MG63 (cell line): ENCODE results near the gene PFDN2. TPM values are rescaled to one million over a fixed set of nuclear protein-coding genes. Genes with fewer than 3 reads are reported as not detected.

Source experiments
- DNase-seq: peaks from one replicate; pipeline ENCODE4 v3.0.0-alpha.2; 2020
- H3K27me3 ChIP-seq: fragments of 250-450 bp; sonication (Bioruptor Pico); 2 replicates; pipeline ENCODE4 v1.5.1; 2020; ENCODE audit warnings: mild to moderate bottlenecking, moderate library complexity
- H3K36me3 ChIP-seq: fragments of 250-450 bp; sonication (Bioruptor Pico); 2 replicates; pipeline ENCODE4 v1.5.1; 2020; ENCODE audit warnings: mild to moderate bottlenecking, moderate library complexity
- H3K4me3 ChIP-seq: fragments of 250-450 bp; sonication (Bioruptor Pico); 2 replicates; pipeline ENCODE4 v1.5.1; 2020; ENCODE audit warnings: mild to moderate bottlenecking, moderate library complexity
- H3K9me3 ChIP-seq: fragments of 250-450 bp; sonication (Bioruptor Pico); 2 replicates; pipeline ENCODE4 v1.5.1; 2020; ENCODE audit warnings: mild to moderate bottlenecking, moderate library complexity
- total RNA-seq: library from RNA; depleted of rRNA; stranded (reverse); fragments of >200 nt; shearing (Covaris generic); gene quantifications from 2 replicates; pipeline ENCODE4 v1.2.3, GENCODE V29; 2014; ENCODE audit warnings: low replicate concordance

PFDN2 gene
- total RNA-seq, 1 experiment from 2014 or later = 32.6 TPM

GRCh38 chr1:161153176-161153575, 35.3 kb upstream of the PFDN2 start:
- no peaks in the 10 kb centered on the region for H3K9me3 ChIP-seq
- no peak for DNase-seq
- H3K36me3 ChIP-seq = peaks cover 15% of the 10 kb centered on the region

GRCh38 chr1:161145832-161146231, 28.0 kb upstream of the PFDN2 start:
- H3K4me3 ChIP-seq = no peak overlapping the region
- no peaks in the 10 kb centered on the region for H3K9me3 ChIP-seq
- no peak for DNase-seq
- H3K27me3 ChIP-seq = no peaks in the 10 kb centered on the region
- H3K36me3 ChIP-seq = no peaks in the 10 kb centered on the region

More at GRCh38 chr1:161153176-161153575, 35.3 kb upstream of the PFDN2 start:
- H3K27me3 ChIP-seq = no peaks in the 10 kb centered on the region
- H3K4me3 ChIP-seq = peak overlapping the region; percentile 73

- H3K36me3 ChIP-seq = no peaks in the 10 kb centered on the region
- H3K4me3 ChIP-seq = no peak overlapping the region
These were observed 23.0 kb upstream of the PFDN2 start for GRCh38 chr1:161140755-161141400.

DNA sequence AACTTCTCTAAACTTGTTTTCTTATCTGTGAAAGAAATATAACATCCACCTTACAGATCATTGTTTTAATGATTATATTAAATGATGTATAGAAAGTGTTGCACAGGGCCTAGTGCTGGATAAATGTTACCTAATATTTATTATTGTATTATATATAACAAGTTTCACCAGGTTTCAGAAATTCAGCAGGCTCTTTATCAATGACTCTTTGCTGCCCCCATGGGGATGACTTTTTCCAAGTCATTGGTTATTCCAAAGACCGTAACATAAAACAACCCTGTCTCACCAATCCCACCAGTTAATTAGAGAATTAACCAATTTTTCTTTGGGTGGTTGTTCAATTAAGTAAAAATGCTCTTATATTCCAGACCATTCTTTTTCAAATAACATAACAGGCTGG, 21.9 kb upstream of the PFDN2 start:
- Histone ChIP-seq H3K36me3 (peaks cover 2% of the 10 kb centered on the region), H3K9me3 (no peaks in the 10 kb centered on the region), H3K4me3 (no peak overlapping the region), H3K27me3 (no peaks in the 10 kb centered on the region)
- no peak for DNase-seq

More at GRCh38 chr1:161140755-161141400, 23.0 kb upstream of the PFDN2 start:
- no peaks in the 10 kb centered on the region for H3K9me3 ChIP-seq
- no peak for DNase-seq
- H3K27me3 ChIP-seq = no peaks in the 10 kb centered on the region

DNA sequence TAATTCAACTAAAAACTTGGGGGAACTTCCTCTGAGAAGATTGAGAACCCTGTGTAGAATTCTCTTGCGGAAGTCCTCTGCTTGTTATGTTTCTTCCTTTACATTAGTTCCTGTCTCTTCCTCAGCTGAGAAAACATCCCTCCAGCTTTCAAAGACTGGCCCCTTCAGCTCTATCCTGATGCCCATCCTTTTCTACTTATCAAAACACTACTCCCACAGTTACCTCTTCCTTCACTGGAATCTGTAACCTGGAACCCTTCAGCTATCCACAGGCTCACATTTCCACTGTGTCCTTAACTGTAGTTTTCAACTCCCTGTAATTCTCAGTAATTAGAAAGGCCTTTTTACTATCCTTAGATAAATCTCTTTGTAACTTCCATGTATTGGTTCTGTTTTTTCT, 20.6 kb upstream of the PFDN2 start:
- Histone ChIP-seq H3K9me3 (no peaks in the 10 kb centered on the region), H3K4me3 (no peak overlapping the region), H3K27me3 (no peaks in the 10 kb centered on the region), H3K36me3 (peaks cover 6% of the 10 kb centered on the region)
- DNase-seq = no peak

DNA sequence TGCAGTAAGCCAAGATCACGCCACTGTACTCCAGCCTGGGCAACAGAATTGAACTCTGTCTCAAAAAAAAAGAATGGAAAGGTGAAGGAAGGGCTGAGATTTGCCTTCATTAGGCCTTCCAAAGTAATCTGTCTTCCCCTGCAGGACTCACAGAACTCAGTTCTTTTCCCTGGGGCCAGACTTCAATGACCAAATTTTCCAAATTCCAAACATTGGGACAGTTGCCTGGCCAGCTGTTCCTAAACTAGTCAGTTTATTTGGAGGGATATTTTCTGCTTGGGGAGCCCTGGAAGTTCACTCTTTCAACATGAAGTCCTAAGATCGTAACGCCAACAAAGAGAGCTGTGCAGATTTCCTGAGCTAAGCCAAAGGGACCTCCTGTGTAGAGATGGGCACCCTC, 20.0 kb upstream of the PFDN2 start:
- Histone ChIP-seq H3K4me3 (no peak overlapping the region), H3K36me3 (peaks cover 6% of the 10 kb centered on the region), H3K9me3 (no peaks in the 10 kb centered on the region), H3K27me3 (no peaks in the 10 kb centered on the region)
- no peak for DNase-seq

GRCh38 chr1:161133220-161133740, 15.4 kb upstream of the PFDN2 start:
- no peak for DNase-seq

DNA sequence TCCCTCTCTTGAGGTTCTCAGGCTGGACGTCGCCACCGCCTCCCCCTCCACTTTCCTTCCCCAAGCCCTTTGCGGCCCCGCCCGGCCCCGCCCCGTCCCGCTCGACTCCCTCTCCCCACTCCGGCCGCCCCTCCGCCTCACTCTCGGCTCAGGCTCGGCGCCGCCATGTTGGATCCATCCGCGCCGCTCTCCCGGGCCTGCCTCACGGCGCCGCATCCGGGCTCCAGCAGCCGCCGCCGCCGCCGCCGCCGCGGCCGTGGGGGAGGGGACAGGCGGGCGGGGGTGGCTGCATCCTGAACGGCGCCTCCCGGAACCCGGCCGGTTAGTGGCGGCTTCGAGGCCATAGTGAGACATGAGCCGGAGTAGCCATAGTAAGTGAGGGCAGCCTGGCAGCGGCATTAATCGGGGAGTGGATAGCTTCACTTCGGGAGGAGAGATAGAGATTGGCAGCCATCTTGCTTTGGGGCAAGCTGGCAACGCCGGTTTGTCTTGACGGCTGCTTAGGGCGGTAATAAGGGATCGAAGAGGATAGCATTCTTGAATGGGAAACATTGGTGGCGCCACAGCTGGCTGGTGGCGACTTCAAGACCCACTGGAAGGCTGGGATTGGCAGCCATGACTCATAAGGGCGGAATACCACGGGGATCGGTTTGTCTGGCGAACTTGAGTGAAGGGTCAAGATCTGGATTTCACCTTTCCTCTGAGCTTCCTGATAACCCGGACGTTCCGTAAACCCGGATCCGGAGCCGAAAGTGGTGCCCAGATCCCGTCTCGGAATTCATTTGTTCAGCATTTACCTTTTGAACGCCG, 14.8 kb upstream of the PFDN2 start, which contains the start of gene DEDD:
TSS of gene DEDD (minus strand) at position 258 of the 810 bp plus-strand sequence. CDS start 8,205 bp downstream, outside the sequence.
- peak within 1 kb of the TSS; percentile 70 for H3K4me3 ChIP-seq
- DNase-seq = peak; percentile 97
- peaks cover 38% of the 10 kb centered on the region for H3K36me3 ChIP-seq
- H3K9me3 ChIP-seq = no peaks in the 10 kb centered on the region
- H3K27me3 ChIP-seq = no peaks in the 10 kb centered on the region

More at GRCh38 chr1:161133220-161133740, 15.4 kb upstream of the PFDN2 start:
- no peaks in the 10 kb centered on the region for H3K9me3 ChIP-seq
- no peaks in the 10 kb centered on the region for H3K27me3 ChIP-seq
- peak overlapping the region; percentile 70 for H3K4me3 ChIP-seq
- peaks cover 32% of the 10 kb centered on the region for H3K36me3 ChIP-seq

GRCh38 chr1:161131523-161132409, 13.9 kb upstream of the PFDN2 start:
- Histone ChIP-seq H3K27me3 (no peaks in the 10 kb centered on the region), H3K4me3 (peak overlapping the region; percentile 70), H3K9me3 (no peaks in the 10 kb centered on the region), H3K36me3 (peaks cover 44% of the 10 kb centered on the region)
- DNase-seq = no peak

GRCh38 chr1:161130266-161130665, 12.4 kb upstream of the PFDN2 start:
- Histone ChIP-seq H3K9me3 (no peaks in the 10 kb centered on the region), H3K4me3 (no peak overlapping the region), H3K36me3 (peaks cover 57% of the 10 kb centered on the region), H3K27me3 (no peaks in the 10 kb centered on the region)
- no peak for DNase-seq

DNA sequence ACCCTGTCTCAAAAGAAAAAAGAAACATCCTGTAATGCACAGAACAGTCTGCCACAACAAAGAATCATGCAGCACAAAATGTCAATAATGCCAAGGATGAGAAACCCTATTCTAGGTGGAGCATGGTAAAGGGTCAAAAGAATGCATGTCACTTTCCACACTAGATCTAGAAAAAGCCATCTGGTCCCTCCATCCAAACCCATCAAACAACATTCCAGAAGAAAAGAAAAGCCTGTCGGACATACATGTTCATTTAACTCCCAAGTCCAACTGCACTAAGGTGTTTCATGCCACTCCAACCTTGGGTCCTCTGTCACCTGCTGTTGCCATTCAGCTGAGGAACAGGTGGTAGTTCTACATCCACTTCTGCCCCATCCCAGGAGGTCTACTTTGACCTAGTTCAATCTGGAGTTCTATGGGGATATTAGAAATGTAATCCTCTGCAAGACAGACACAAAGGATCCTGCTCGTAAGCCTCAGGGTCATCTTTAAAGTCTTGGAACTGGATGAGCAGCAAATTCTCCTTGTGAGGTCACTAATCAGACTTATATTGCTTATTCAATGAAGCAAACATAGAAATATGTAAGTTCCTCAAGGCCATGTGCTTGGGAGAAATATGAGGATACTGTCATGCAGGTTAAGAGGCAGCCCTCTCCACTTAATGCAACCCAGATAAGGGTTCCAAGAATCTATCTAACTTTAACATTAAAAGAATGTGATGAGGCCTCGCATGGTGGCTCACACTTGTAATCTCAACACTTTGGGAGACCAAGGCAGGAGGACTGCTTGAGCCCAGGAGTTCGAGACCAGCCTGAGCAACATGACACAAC, 11.0 kb upstream of the PFDN2 start:
- no peak overlapping the region for H3K4me3 ChIP-seq
- H3K36me3 ChIP-seq = peaks cover 65% of the 10 kb centered on the region
- no peaks in the 10 kb centered on the region for H3K27me3 ChIP-seq
- no peak for DNase-seq
- H3K9me3 ChIP-seq = no peaks in the 10 kb centered on the region

DNA sequence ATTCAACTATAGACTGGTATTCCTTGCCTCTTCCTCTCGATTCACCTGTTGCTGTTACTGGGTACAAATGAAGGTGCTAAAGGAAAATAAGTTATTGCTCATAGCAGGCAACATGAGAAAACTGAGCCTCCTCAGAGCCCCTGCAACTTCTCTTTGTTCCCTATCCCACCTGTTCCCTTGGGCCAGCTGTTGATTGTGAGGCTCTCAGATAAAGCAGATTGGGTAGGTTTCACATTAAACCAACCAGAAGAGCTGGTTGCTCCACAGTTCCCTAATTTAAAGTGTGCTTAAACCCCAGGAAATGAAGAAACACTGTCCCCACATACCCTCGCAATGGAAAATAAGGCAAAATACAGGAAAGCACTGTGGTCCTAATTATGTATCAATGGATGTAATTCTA, 9.8 kb upstream of the PFDN2 start:
- peaks cover 75% of the 10 kb centered on the region for H3K36me3 ChIP-seq
- H3K9me3 ChIP-seq = no peaks in the 10 kb centered on the region
- H3K27me3 ChIP-seq = no peaks in the 10 kb centered on the region
- H3K4me3 ChIP-seq = no peak overlapping the region
- no peak for DNase-seq

- H3K36me3 ChIP-seq = peaks cover 82% of the 10 kb centered on the region
- no peaks in the 10 kb centered on the region for H3K27me3 ChIP-seq
- H3K9me3 ChIP-seq = no peaks in the 10 kb centered on the region
- DNase-seq = no peak
- H3K4me3 ChIP-seq = no peak overlapping the region
These were observed 5.1 kb upstream of the PFDN2 start for GRCh38 chr1:161122967-161123366.

DNA sequence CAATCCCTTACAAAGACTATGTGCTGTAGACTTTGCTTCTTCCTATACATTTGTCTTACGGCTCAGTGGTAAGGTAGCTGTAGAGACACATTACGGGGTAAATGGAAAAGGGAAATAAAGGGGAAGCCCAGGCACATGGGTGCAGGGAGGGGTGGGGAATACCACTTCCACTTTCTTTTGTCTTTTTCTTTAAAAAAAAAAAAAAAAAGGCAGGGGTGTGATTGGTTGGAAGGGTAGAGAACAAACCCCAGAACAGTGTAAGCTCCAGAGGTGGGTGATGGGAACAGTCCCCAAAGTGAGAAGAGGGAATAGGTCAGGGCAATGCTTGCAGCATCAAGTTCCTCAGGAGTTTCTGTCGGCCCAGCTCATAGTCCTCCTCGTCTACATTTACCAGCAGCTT, 4.0 kb upstream of the PFDN2 start:
- Histone ChIP-seq H3K9me3 (no peaks in the 10 kb centered on the region), H3K4me3 (no peak overlapping the region), H3K27me3 (no peaks in the 10 kb centered on the region), H3K36me3 (peaks cover 78% of the 10 kb centered on the region)
- DNase-seq = no peak

DNA sequence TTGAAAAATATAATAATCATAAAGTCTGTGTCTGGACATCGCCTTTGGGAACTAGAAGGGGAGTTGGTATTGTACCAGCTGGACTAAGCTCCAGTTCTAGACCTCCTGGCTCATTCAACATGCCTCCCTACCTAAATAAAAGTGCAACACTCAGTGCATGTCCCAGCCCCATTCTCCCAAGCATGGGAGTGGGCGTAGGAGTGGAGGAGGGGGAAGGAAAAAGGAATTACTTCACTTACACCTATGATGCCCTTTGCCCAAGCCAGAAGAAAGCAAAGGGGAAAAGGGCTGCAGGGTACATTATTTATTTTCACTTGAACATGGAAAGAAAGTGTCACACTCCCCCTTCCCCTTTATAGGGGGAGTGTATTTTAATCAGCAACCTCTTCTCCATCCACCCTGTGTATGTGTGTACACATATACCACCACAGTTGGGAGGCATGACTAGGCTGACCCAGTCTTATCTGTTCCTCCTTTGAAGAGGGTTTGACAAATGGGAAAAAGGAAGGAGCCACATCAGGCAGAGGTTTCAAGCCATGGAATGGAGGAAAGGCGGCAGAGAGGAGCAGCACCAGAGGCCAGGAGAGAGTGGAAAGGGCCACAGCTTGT, 3.3 kb upstream of the PFDN2 start:
- H3K27me3 ChIP-seq = no peaks in the 10 kb centered on the region
- DNase-seq = no peak
- H3K9me3 ChIP-seq = no peaks in the 10 kb centered on the region
- H3K4me3 ChIP-seq = no peak overlapping the region
- peaks cover 78% of the 10 kb centered on the region for H3K36me3 ChIP-seq
